A673 (cell line): Measurements from ENCODE around the gene CRIP1.

Experiments
- CTCF ChIP-seq: fragments of 300-800, 200-600 bp; sonication (generic); conservative IDR thresholded peaks from 2 replicates; pipeline ENCODE4 v1.5.1; 2017; ENCODE audit warnings: low read depth, mild to moderate bottlenecking, antibody characterized with exemption, low read length, moderate library complexity, mixed read lengths
- EZH2 ChIP-seq: fragments of 200-600 bp; sonication (generic); IDR thresholded peaks from 2 replicates; pipeline ENCODE4 v1.6.1; 2017; ENCODE audit warnings: borderline replicate concordance, low read depth, mild to moderate bottlenecking, mixed read lengths, antibody characterized with exemption, low read length; ENCODE audit not compliant: poor library complexity, severe bottlenecking

GRCh38 chr14:105486163-105486973 is at the start of gene CRIP1:
- 0 out of 2 replicates have a peak, but pooled peaks have one; percentile 0 for TF ChIP-seq CTCF
- no peak for TF ChIP-seq EZH2
